PC-9 (cell line): ENCODE results near the gene PPP2R5C.

Experiments
- EZH2 ChIP-seq: fragments of 200-600 bp; sonication (generic); IDR thresholded peaks from 2 replicates; pipeline ENCODE4 v1.8.0; 2017; ENCODE audit warnings: antibody characterized with exemption, low read depth
- TF ChIP-seq, protein P1 (sequence below): fragments of 200-600 bp; sonication (generic); conservative IDR thresholded peaks from 2 replicates; pipeline ENCODE4 v1.6.1; 2017; ENCODE audit warnings: mixed run types, antibody characterized with exemption, mild to moderate bottlenecking, moderate library complexity

DNA sequence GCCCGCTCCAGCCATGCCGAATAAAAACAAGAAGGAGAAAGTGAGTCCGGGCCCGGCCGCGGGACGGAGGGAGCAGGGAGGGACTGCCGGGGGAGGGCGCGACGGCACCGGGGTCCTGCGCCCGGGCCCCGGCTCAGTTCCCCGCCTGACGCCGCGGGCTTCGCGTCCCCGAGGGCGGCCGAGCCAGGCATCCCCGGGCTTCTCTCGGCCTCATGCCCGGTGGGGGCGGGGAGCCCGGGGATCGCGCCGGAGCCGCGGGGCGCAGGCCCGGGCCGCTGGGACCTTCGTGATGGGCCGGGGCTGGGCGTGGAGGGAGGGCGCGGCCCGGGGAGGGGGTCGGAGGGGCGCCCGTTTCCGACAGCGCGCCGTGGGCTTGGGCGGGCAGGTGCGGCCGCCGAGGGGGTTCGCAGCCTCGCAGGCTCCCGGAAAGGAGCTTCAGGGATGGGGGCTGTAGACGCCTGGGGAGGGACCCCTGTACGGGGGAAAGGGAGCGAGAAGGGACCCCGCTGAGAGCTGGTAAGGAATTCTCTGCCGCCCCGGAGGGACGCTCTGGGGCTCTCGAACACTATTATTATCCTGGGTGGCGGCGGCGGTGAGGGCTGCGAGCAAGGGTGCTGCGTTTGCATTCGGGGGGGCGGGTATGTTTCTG lies 496 bp downstream of the PPP2R5C start:
- TF ChIP-seq, protein P1, sequence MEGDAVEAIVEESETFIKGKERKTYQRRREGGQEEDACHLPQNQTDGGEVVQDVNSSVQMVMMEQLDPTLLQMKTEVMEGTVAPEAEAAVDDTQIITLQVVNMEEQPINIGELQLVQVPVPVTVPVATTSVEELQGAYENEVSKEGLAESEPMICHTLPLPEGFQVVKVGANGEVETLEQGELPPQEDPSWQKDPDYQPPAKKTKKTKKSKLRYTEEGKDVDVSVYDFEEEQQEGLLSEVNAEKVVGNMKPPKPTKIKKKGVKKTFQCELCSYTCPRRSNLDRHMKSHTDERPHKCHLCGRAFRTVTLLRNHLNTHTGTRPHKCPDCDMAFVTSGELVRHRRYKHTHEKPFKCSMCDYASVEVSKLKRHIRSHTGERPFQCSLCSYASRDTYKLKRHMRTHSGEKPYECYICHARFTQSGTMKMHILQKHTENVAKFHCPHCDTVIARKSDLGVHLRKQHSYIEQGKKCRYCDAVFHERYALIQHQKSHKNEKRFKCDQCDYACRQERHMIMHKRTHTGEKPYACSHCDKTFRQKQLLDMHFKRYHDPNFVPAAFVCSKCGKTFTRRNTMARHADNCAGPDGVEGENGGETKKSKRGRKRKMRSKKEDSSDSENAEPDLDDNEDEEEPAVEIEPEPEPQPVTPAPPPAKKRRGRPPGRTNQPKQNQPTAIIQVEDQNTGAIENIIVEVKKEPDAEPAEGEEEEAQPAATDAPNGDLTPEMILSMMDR = no peak
- TF ChIP-seq EZH2 = no peak
